Suprapubic skin (tissue), 4 donors: ENCODE results near the gene RASAL1.

Experiments used
- CTCF ChIP-seq, 2 donors: fragments of 200-600 bp in 1 of 2; fragments of 450-650 bp in 1 of 2; sonication (generic) in 1 of 2; IDR thresholded peaks; one replicate each; pipeline ENCODE4 v1.5.1; 2016 to 2019; ENCODE audit warnings: antibody characterized with exemption in 2 of 2, mild to moderate bottlenecking in 1 of 2, moderate library complexity in 1 of 2
- EP300 ChIP-seq: sonication (generic); formaldehyde crosslinking; IDR thresholded peaks from one replicate; pipeline ENCODE4 v1.6.1; 2017; ENCODE audit warnings: antibody characterized with exemption
- POLR2AphosphoS5 ChIP-seq, 3 donors: sonication (generic); formaldehyde crosslinking; IDR thresholded peaks; one replicate each; pipeline ENCODE4 v1.6.1; 2017; ENCODE audit warnings: antibody characterized with exemption in 3 of 3

DNA sequence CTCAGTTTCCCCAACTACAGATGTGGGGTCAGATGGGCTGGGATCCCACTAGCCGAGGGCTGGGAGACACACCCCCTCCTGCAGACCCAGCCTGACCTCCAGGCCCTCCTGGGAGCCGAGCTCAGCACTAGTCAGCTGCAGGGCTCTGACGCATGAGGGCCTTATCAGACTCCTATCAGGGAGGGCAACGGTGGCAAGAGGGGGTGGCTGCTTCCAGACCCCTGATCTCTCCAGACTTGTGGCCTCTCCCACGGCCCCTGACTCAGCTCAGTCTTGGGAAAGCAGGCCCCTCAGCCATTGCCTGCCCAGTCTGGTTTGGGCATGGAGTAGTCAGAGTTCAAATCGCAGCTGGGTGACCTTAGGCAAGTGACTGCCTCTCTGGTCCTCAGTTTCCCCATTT, 2.5 kb downstream of the RASAL1 start:
- TF ChIP-seq CTCF (IDR thresholded peaks at IDR 0.05) (no peak), EP300 (no peak), POLR2AphosphoS5 (IDR thresholded peaks at IDR 0.05) (no peak)
